ENCODE data around the gene SHOC2.

The SHOC2 gene

DNA sequence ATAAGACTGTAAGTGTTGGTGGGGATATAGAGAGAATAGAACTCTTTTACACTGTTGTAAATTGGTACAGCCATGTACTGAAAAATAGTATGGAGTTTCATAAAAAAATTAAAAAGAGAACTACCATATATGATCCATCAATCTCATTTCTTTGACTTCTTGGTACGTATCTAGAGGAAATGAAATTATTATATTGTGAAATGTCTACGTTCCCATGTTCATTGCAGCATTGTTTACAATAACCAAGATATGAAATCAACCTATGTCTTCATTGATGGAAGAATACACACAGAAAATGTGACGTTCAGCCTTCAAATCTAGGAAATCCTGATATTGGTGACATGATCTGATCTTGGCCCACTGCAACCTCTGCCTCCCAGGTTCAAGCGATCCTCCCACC lies 32.0 kb downstream of the SHOC2 start:
- Mint-ChIP-seq H3K4me1 (ENCODE audit: low read depth) (peaks cover 25% of the 10 kb centered on the region), H3K4me3 (no peak overlapping the region), H3K36me3 (ENCODE audit: low read depth) (peaks cover 54% of the 10 kb centered on the region), H3K27ac (no peak overlapping the region), H3K27me3 (no peaks in the 10 kb centered on the region), H3K9me3 (peaks cover 3% of the 10 kb centered on the region)

DNA sequence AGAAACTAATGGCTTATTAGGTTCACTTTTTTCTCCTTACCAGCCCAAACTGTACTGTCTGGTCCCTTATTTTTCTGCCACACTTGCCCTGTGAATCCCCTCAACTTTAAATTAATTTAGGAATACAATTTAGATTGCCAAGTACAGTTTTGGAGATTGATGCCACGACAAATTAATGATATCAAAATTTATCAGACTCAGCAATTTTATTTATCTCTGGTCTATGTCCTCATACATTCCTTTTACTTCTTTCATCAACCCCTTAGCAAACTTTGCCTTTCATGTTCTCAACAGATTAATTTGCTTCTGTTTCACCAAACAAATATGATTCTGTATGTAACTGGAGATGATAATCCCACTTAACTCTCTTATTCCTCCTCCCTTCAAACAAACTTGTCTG lies 38.2 kb downstream of the SHOC2 start:
- H3K4me3 Mint-ChIP-seq, result no peak overlapping the region
- no peaks in the 10 kb centered on the region for H3K9me3 Mint-ChIP-seq
- H3K27me3 Mint-ChIP-seq, result no peaks in the 10 kb centered on the region
- peaks cover 20% of the 10 kb centered on the region for H3K36me3 Mint-ChIP-seq (ENCODE audit: low read depth)
- no peak overlapping the region for H3K27ac Mint-ChIP-seq
- peaks cover 34% of the 10 kb centered on the region for H3K4me1 Mint-ChIP-seq (ENCODE audit: low read depth)

DNA sequence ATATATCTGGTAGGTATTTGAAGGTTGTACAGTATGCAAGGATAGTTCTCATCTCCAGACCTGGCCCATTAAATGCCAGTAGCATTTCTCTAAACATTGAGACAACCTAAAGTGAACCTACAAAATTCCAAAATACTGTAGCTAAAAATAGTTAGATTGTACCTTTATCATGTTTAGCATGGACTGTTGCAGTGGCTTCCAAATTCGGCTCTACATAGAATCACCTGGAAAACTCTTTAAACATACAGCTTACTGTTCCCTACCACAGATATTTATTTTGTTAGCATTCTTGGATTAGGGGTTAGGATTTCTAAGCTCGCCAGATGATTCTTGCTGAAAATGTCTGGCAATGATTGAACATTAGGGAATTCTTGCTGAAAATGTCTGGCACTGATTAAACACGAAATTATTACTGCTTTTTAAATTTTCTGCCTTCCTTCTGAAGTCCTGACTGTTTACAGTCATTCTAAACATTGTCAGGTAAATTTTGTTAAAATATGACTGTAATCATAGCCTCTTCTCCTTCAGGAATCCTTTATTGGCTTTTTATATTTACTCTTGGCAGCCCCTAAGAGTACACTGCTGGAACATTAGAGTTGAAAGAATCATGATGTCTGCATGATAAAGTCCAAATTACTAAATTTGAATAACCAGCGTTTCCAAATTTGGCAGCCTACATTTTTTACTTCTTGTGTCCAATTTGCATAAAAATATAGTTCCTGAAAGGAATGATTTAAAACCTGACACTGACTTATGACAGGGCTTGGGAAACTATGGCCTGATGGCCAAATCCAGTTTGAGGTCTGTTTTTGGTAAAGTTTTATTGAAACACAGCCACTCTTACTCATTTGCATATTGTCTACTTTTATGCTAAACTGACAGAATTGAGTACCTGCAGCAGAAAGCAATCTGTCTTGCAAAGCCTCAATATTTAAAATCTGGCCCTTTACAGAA lies 40.3 kb downstream of the SHOC2 start:
- peaks cover 47% of the 10 kb centered on the region for H3K4me1 Mint-ChIP-seq (ENCODE audit: low read depth)
- H3K36me3 Mint-ChIP-seq (ENCODE audit: low read depth), result peaks cover 19% of the 10 kb centered on the region
- H3K4me3 Mint-ChIP-seq, result no peak overlapping the region
- no peaks in the 10 kb centered on the region for H3K27me3 Mint-ChIP-seq
- no peaks in the 10 kb centered on the region for H3K9me3 Mint-ChIP-seq
- no peak overlapping the region for H3K27ac Mint-ChIP-seq

DNA sequence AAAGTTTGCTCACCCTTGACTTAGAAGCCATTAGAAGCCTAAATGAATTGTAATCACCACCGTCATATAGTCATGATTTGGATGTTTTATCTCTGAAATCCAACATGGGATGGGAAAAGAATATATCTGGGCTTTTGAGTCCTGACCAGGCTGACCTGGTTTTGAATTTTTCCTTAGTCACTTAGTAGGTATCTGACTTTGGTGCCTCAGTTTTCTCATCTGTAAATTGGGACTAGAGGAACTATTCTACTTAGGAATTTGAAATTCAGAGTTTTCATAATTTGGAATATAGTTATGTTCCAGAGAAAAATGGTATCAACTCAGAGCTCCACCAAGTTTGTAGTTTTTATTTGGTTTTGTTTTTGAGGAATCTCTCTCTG lies 40.9 kb downstream of the SHOC2 start:
- no peak overlapping the region for H3K4me3 Mint-ChIP-seq
- no peaks in the 10 kb centered on the region for H3K9me3 Mint-ChIP-seq
- H3K27me3 Mint-ChIP-seq, result no peaks in the 10 kb centered on the region
- no peak overlapping the region for H3K27ac Mint-ChIP-seq
- H3K36me3 Mint-ChIP-seq (ENCODE audit: low read depth), result peaks cover 20% of the 10 kb centered on the region
- H3K4me1 Mint-ChIP-seq (ENCODE audit: low read depth), result peaks cover 49% of the 10 kb centered on the region

DNA sequence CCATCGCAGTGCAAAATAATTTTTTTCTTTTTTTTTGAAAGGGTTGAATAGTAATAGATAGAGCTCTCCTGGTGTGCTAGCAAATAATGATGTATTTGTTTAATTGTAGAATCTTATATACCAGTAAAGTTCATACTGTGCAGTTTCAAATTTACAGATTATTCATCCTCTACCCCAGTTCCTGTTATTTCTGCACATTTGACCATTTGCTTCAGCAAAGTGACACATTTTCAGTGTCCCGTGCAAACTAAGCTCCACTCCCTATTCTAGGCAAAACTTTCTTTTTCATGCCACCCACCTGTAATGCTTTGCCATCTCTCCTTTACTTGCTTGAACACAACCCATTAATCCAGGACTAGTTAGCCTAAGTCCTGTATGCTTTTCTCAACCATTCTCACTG lies 43.0 kb downstream of the SHOC2 start:
- no peaks in the 10 kb centered on the region for H3K27me3 Mint-ChIP-seq
- H3K4me3 Mint-ChIP-seq, result no peak overlapping the region
- peaks cover 53% of the 10 kb centered on the region for H3K4me1 Mint-ChIP-seq (ENCODE audit: low read depth)
- no peaks in the 10 kb centered on the region for H3K9me3 Mint-ChIP-seq
- no peak overlapping the region for H3K27ac Mint-ChIP-seq
- H3K36me3 Mint-ChIP-seq (ENCODE audit: low read depth), result peaks cover 22% of the 10 kb centered on the region

DNA sequence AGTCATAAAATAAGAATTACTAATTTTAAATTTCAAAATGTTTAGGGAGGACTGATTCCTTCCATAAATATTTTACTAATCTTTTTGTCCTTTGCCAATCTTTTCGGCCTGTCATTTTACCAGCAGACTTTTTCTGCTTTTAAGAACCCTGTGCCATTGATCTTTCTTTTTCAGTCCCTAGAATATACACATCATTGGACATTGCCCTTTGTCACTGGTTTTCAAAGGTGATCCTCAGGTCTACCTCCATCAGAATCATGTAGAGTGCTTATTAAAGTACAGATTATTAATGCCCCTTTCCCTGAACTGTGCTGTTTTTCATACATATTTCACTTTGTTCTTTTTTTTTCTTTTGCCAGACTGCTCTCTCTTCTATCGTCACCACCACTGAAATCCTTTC lies 43.8 kb downstream of the SHOC2 start:
- peaks cover 53% of the 10 kb centered on the region for H3K4me1 Mint-ChIP-seq (ENCODE audit: low read depth)
- no peak overlapping the region for H3K27ac Mint-ChIP-seq
- H3K27me3 Mint-ChIP-seq, result no peaks in the 10 kb centered on the region
- H3K9me3 Mint-ChIP-seq, result no peaks in the 10 kb centered on the region
- peaks cover 21% of the 10 kb centered on the region for H3K36me3 Mint-ChIP-seq (ENCODE audit: low read depth)
- no peak overlapping the region for H3K4me3 Mint-ChIP-seq

DNA sequence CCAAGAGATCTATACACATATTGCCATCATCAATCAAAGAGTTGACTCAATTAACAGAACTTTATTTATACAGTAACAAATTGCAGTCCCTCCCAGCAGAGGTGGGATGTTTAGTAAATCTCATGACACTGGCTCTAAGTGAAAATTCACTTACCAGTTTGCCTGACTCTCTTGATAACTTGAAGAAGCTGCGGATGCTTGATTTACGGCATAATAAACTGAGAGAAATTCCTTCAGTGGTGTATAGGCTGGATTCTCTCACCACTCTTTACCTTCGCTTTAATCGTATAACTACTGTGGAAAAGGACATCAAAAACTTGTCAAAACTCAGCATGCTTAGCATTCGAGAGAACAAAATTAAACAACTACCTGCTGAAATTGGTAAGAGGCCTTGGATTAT lies 45.3 kb downstream of the SHOC2 start:
- H3K27ac Mint-ChIP-seq, result no peak overlapping the region
- no peaks in the 10 kb centered on the region for H3K9me3 Mint-ChIP-seq
- no peaks in the 10 kb centered on the region for H3K27me3 Mint-ChIP-seq
- peaks cover 54% of the 10 kb centered on the region for H3K4me1 Mint-ChIP-seq (ENCODE audit: low read depth)
- peaks cover 21% of the 10 kb centered on the region for H3K36me3 Mint-ChIP-seq (ENCODE audit: low read depth)
- no peak overlapping the region for H3K4me3 Mint-ChIP-seq

DNA sequence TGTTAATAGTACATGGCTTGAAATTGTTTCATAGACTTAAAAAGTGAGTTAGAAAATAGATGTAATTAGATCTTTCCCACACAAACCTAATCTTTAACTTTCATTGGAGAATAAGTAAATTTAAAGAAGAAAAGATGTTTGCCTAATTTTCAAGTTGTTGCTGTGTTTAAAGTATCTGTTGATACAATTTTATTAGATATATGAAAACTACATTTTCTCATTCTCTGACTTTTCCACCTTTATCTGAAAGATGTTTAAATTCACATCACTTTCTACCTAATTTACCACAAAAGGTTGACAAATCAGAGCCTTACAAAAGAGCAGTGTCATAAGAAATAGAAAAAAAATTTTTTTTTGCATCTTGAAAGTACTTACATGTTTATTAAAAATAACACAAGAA lies 45.8 kb downstream of the SHOC2 start:
- peaks cover 56% of the 10 kb centered on the region for H3K4me1 Mint-ChIP-seq (ENCODE audit: low read depth)

DNA sequence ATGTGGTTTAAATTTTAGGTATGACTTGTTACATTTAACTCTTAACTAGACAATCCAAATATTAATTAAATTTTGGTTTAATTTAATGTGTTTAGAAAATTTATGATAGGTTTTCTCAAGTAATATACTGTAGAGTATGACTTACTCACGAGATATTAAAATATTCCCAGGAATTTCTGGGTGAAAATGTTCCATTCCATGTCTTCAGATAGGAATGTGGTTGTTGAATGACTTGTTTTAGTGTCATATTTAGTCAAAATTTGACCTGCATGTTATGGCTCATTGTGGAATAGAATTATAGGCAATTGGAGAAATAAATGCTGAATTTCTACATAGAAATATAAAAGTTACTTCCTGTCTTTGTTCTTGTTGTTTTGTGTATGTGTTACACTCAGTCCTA lies 46.7 kb downstream of the SHOC2 start:
- Mint-ChIP-seq H3K27ac (no peak overlapping the region), H3K36me3 (ENCODE audit: low read depth) (peaks cover 23% of the 10 kb centered on the region), H3K4me3 (no peak overlapping the region), H3K27me3 (no peaks in the 10 kb centered on the region), H3K9me3 (no peaks in the 10 kb centered on the region), H3K4me1 (ENCODE audit: low read depth) (peaks cover 64% of the 10 kb centered on the region)

More for the DNA sequence above, 45.8 kb downstream of the SHOC2 start:
- Mint-ChIP-seq H3K27ac (no peak overlapping the region), H3K9me3 (no peaks in the 10 kb centered on the region), H3K27me3 (no peaks in the 10 kb centered on the region), H3K36me3 (ENCODE audit: low read depth) (peaks cover 21% of the 10 kb centered on the region), H3K4me3 (no peak overlapping the region)

DNA sequence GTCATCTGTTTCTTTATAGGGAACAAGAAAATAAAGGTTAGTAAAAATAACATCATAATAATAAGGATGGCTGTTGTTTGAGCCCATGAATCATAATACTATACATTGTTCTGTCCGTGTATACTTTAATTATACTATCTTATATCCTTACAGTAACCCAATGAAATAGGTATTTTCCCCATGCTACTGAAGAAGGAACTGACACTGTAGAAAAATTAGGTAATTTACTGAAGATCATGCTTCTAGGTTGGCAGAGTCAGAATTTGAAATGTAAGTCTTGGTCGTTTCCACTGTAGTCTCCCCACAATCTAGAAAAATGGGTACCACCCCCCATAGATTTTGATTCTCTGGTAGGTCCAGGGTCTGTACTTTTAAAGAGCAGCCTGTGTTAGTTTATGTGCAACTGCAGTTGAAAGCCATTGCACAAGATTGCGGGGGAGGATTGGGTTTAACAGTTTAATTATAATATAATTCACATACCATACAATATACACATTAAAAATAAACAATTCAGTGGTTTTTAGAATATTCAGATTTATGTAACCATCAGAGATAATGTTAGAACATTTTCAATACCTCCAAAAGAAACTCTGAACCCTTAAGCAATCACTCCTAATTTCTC lies 47.7 kb downstream of the SHOC2 start:
- H3K4me3 Mint-ChIP-seq, result no peak overlapping the region
- peaks cover 26% of the 10 kb centered on the region for H3K36me3 Mint-ChIP-seq (ENCODE audit: low read depth)
- H3K27me3 Mint-ChIP-seq, result no peaks in the 10 kb centered on the region
- H3K4me1 Mint-ChIP-seq (ENCODE audit: low read depth), result peaks cover 66% of the 10 kb centered on the region
- no peak overlapping the region for H3K27ac Mint-ChIP-seq
- H3K9me3 Mint-ChIP-seq, result no peaks in the 10 kb centered on the region

DNA sequence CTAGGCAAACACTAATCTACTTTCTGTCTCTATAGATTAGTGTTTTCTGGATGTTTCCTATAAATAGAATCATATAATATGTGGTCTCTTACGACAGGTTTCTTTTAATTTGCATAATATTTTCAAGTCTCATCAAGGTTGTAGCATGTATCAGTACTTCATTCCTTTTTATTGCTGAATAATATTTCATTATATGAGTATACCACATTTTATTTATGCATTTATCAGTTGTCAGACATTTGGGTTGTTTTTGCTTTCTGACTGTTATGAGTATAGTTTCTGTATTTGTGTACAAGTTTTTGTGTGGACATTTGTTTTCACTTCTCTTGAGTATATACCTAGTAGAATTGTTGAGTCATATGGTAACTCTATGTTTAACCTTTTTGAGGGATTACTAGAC lies 48.2 kb downstream of the SHOC2 start:
- peaks cover 66% of the 10 kb centered on the region for H3K4me1 Mint-ChIP-seq (ENCODE audit: low read depth)
- peaks cover 26% of the 10 kb centered on the region for H3K36me3 Mint-ChIP-seq (ENCODE audit: low read depth)
- H3K27ac Mint-ChIP-seq, result no peak overlapping the region
- H3K9me3 Mint-ChIP-seq, result no peaks in the 10 kb centered on the region
- no peak overlapping the region for H3K4me3 Mint-ChIP-seq
- no peaks in the 10 kb centered on the region for H3K27me3 Mint-ChIP-seq

DNA sequence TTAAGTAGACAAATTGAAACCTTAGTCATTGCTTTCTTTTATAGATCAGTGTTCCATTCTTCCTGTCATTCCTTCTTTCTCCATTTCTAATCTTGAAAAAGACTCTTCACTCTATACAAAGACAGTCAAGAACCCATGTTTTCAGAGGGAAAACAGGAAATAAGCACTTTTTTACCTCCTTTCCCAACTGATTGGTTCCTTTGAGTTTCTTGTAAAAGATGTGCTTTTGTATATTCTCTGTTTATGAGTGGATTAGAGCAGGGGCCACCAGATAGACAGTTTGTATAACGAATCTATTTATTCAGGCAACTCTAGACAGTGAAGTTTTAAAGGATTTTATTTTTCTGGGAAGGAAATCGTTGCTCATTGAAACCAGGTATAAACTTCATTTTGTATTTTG lies 49.8 kb downstream of the SHOC2 start:
- Mint-ChIP-seq H3K4me1 (ENCODE audit: low read depth) (peaks cover 70% of the 10 kb centered on the region), H3K4me3 (no peak overlapping the region), H3K27me3 (no peaks in the 10 kb centered on the region), H3K36me3 (ENCODE audit: low read depth) (peaks cover 24% of the 10 kb centered on the region), H3K9me3 (no peaks in the 10 kb centered on the region), H3K27ac (no peak overlapping the region)

DNA sequence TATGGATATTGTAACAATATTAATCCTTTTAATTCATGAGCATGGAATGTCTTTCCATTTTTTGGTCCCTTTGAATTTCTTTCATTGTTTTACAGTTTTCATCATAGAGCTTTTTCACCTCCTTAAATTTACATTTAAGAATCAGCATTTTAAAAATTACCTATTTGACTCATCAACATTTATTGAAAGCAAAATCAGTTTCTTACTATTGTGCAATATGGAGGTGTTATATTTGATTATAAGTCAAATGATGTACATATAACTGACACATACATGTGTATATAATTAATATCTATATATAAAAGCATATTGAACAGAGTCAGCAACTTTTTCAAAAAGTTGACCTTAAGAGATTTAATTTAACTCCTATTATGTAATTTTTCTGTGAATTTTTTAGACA lies 52.2 kb downstream of the SHOC2 start:
- H3K9me3 Mint-ChIP-seq, result no peaks in the 10 kb centered on the region
- peaks cover 17% of the 10 kb centered on the region for H3K36me3 Mint-ChIP-seq (ENCODE audit: low read depth)
- H3K27me3 Mint-ChIP-seq, result no peaks in the 10 kb centered on the region
- no peak overlapping the region for H3K27ac Mint-ChIP-seq
- H3K4me1 Mint-ChIP-seq (ENCODE audit: low read depth), result peaks cover 49% of the 10 kb centered on the region
- no peak overlapping the region for H3K4me3 Mint-ChIP-seq

DNA sequence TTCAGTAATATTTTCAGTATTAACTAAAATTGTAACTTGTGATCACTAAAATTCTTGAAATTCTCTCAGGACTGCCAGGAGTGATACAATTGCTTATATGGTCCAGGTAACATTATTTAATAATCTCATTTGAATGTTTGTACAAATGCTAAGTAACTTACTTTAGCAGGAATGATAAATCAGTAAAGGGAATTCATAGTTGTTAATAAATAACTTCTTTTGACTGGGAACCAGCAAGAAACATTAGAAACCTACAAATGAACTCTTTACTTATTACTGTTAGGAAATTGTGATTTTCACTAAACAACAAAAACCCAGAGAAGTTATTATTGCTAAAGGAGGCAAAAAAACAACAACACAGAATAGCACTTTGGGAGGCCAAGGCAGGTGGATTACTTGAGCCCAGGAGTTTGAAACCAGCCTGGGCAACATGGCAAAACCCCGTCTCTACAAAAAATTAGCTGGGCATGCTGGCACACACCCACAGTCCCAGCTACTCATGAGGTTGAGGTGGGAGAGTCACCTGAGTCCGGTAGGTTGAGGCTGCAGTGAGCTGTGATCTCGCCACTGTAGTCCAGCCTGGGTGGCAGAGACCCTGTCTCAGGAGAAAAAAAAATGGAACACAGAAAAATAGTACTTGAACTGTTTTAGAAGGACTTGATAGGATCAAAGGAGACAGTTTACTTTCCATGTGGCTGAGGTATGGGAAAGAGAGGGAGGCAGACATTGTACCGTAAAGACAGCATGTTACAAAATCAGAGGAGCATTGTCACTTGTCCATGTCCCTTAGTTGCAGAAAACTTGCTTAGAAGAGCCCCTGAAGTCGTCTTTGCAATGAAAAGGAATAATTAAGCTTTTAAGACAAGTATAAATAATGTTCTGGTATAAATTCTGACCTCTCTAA lies 53.1 kb downstream of the SHOC2 start:
- peaks cover 49% of the 10 kb centered on the region for H3K4me1 Mint-ChIP-seq (ENCODE audit: low read depth)
- H3K36me3 Mint-ChIP-seq (ENCODE audit: low read depth), result peaks cover 20% of the 10 kb centered on the region

DNA sequence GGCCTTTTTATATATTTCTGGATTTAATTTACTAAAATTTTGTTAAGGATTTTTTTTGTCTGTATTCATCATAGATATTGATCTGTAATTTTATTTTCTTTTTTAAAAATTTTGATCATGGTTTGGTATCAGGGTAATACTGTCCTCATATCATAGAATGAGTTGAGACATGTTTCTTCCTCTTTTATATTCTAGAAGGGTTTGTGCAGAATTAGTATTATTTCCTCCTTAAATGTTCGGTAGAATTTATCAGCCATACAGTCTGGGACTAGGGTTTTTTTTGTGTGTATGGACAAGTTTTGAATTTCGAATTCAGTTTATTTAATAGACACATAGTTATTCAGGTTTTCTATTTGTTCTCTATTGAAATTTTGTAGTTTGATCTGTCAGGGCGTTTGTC lies 54.0 kb downstream of the SHOC2 start:
- H3K9me3 Mint-ChIP-seq, result no peaks in the 10 kb centered on the region
- no peaks in the 10 kb centered on the region for H3K27me3 Mint-ChIP-seq
- peaks cover 48% of the 10 kb centered on the region for H3K4me1 Mint-ChIP-seq (ENCODE audit: low read depth)
- peaks cover 22% of the 10 kb centered on the region for H3K36me3 Mint-ChIP-seq (ENCODE audit: low read depth)
- no peak overlapping the region for H3K4me3 Mint-ChIP-seq
- H3K27ac Mint-ChIP-seq, result no peak overlapping the region

More for the DNA sequence above, 53.1 kb downstream of the SHOC2 start:
- no peaks in the 10 kb centered on the region for H3K27me3 Mint-ChIP-seq
- no peak overlapping the region for H3K27ac Mint-ChIP-seq
- H3K4me3 Mint-ChIP-seq, result no peak overlapping the region
- no peaks in the 10 kb centered on the region for H3K9me3 Mint-ChIP-seq

Data from stimulated activated naive CD8-positive, alpha-beta T cell treated with anti-CD3 and anti-CD28 coated beads, Interleukin-15, Interleukin-2, amounts not matched to agents 100 ng/mL and 50 ng/mL, for 24 hours (primary cell).